HL-60 (cell line): ENCODE measurements around the gene GDA.

ENCODE experiments used
- DNase-seq, 2 experiments: peaks; one replicate each; pipeline ENCODE4 v3.0.0-alpha.2; 2010 to 2020; ENCODE audit warnings: low read depth in 1 of 2, low spot score in 1 of 2
- H3K27ac ChIP-seq: fragments of 250-450 bp; sonication (Bioruptor Pico); replicated peaks from 2 replicates; pipeline ENCODE4 v1.5.1; 2020; ENCODE audit warnings: mild to moderate bottlenecking, moderate library complexity
- H3K27me3 ChIP-seq: fragments of 250-450 bp; sonication (Bioruptor Pico); 2 replicates; pipeline ENCODE4 v1.5.1; 2021; ENCODE audit warnings: mild to moderate bottlenecking, moderate library complexity; ENCODE audit not compliant: insufficient read depth, poor library complexity, severe bottlenecking
- H3K4me3 ChIP-seq: replicated peaks from 2 replicates; pipeline ENCODE4 v1.5.1; 2011; ENCODE audit warnings: mild to moderate bottlenecking, control low read depth, low read length; ENCODE audit not compliant: insufficient read depth
- CTCF ChIP-seq: IDR thresholded peaks from one replicate; pipeline ENCODE4 v1.5.1; 2011; ENCODE audit warnings: low read length, control low read depth, inconsistent platforms; ENCODE audit not compliant: insufficient read depth
- GABPA ChIP-seq: IDR thresholded peaks from 2 replicates; pipeline ENCODE4 v1.6.1; 2012; ENCODE audit warnings: low read depth
- POLR2AphosphoS5 ChIP-seq: IDR thresholded peaks from 2 replicates; pipeline ENCODE4 v1.6.1; 2012; ENCODE audit warnings: low read depth
- REST ChIP-seq: IDR thresholded peaks from 2 replicates; pipeline ENCODE4 v1.6.1; 2012; ENCODE audit warnings: low read depth; ENCODE audit not compliant: insufficient replicate concordance
- SPI1 ChIP-seq: IDR thresholded peaks from 2 replicates; pipeline ENCODE4 v1.6.1; 2012; ENCODE audit warnings: low read depth, mild to moderate bottlenecking, borderline replicate concordance

The GDA gene

GRCh38 chr9:72256931-72257330, 107.7 kb downstream of the GDA start:
- Histone ChIP-seq H3K27me3 (peaks cover 6% of the 10 kb centered on the region), H3K27ac (no peak overlapping the region), H3K4me3 (no peak overlapping the region)
- TF ChIP-seq GABPA (no peak), CTCF (no peak), SPI1 (no peak), POLR2AphosphoS5 (no peak), REST (no peak)
- DNase-seq = no peak

GRCh38 chr9:72257814-72258213, 108.6 kb downstream of the GDA start:
- no peak for DNase-seq
- Histone ChIP-seq H3K4me3 (no peak overlapping the region), H3K27me3 (peaks cover 2% of the 10 kb centered on the region), H3K27ac (no peak overlapping the region)
- TF ChIP-seq CTCF (no peak), GABPA (no peak)

GRCh38 chr9:72262063-72262462, 112.8 kb downstream of the GDA start:
- Histone ChIP-seq H3K27ac (no peak overlapping the region), H3K27me3 (no peaks in the 10 kb centered on the region), H3K4me3 (no peak overlapping the region)
- no peak for DNase-seq
- TF ChIP-seq SPI1 = no peak
- no peak for TF ChIP-seq GABPA
- TF ChIP-seq POLR2AphosphoS5 = no peak
- no peak for TF ChIP-seq CTCF
- no peak for TF ChIP-seq REST

GRCh38 chr9:72263572-72263971, 114.3 kb downstream of the GDA start:
- no peaks in the 10 kb centered on the region for H3K27me3 ChIP-seq
- no peak overlapping the region for H3K27ac ChIP-seq
- H3K4me3 ChIP-seq = no peak overlapping the region
- no peak for DNase-seq
- no peak for TF ChIP-seq REST
- TF ChIP-seq GABPA = no peak
- no peak for TF ChIP-seq POLR2AphosphoS5
- TF ChIP-seq SPI1 = no peak
- no peak for TF ChIP-seq CTCF
